Measurements from ENCODE around the gene MSRB3. TPM values are rescaled to one million over a fixed set of nuclear protein-coding genes. Genes with fewer than 3 reads are reported as not detected.

MSRB3 gene
- total RNA-seq, 6 experiments from 2014 or later, result 1.4 to 5.6 (median 2.6) TPM

- Histone ChIP-seq H3K4me1 (no peaks in the 10 kb centered on the region), H3K27me3 (no peaks in the 10 kb centered on the region), H3K9me3 (no peaks in the 10 kb centered on the region), H3K27ac (no peak overlapping the region), H3K4me3 (no peak overlapping the region), H3K36me3 (no peaks in the 10 kb centered on the region)
- TF ChIP-seq CTCF (IDR thresholded peaks at IDR 0.05), result no peak
- TF ChIP-seq POLR2A (IDR thresholded peaks at IDR 0.05), result no peak
- intact Hi-C loops (cut with DNase I), result no loop called here
- ATAC-seq (no peak), DNase-seq (no peak)
- 42% methylated on average over 1 of the region's 1 CpG for WGBS (ENCODE audit: insufficient coverage, low coverage, low lambda C conversion rate, missing lambda C conversion rate)
Observed at GRCh38 chr12:65432651-65433050, 154.2 kb downstream of the MSRB3 start.

- H3K36me3 ChIP-seq, result no peaks in the 10 kb centered on the region
- no peak overlapping the region for H3K4me3 ChIP-seq
- no peak for TF ChIP-seq POLR2A (IDR thresholded peaks at IDR 0.05)
- no peak for TF ChIP-seq CTCF (IDR thresholded peaks at IDR 0.05)
- WGBS (ENCODE audit: insufficient coverage, low coverage, low lambda C conversion rate, missing lambda C conversion rate), result 91% methylated on average over 3 of the region's 3 CpGs
- no peaks in the 10 kb centered on the region for H3K27me3 ChIP-seq
- DNase-seq (no peak), ATAC-seq (no peak)
- H3K27ac ChIP-seq, result no peak overlapping the region
- intact Hi-C loops (cut with DNase I), result no loop called here
- H3K4me1 ChIP-seq, result no peaks in the 10 kb centered on the region
- H3K9me3 ChIP-seq, result no peaks in the 10 kb centered on the region
Observed at GRCh38 chr12:65434737-65435136, 156.3 kb downstream of the MSRB3 start.

- Histone ChIP-seq H3K27me3 (no peaks in the 10 kb centered on the region), H3K27ac (no peak overlapping the region), H3K4me3 (no peak overlapping the region), H3K36me3 (no peaks in the 10 kb centered on the region), H3K9me3 (no peaks in the 10 kb centered on the region), H3K4me1 (no peaks in the 10 kb centered on the region)
- TF ChIP-seq POLR2A (IDR thresholded peaks at IDR 0.05) (no peak), CTCF (IDR thresholded peaks at IDR 0.05) (no peak)
- 55% methylated on average over 2 of the region's 2 CpGs for WGBS (ENCODE audit: insufficient coverage, low coverage, low lambda C conversion rate, missing lambda C conversion rate)
- ATAC-seq, result no peak
- DNase-seq, result no peak
- intact Hi-C loops (cut with DNase I), result no loop called here
Observed at GRCh38 chr12:65443038-65443437, 164.6 kb downstream of the MSRB3 start.

- Histone ChIP-seq H3K4me1 (no peaks in the 10 kb centered on the region), H3K27ac (no peak overlapping the region), H3K36me3 (no peaks in the 10 kb centered on the region), H3K9me3 (no peaks in the 10 kb centered on the region), H3K27me3 (no peaks in the 10 kb centered on the region), H3K4me3 (no peak overlapping the region)
- ATAC-seq, result no peak
- no peak for DNase-seq
- 75% methylated on average over 2 of the region's 2 CpGs for WGBS (ENCODE audit: insufficient coverage, low coverage, low lambda C conversion rate, missing lambda C conversion rate)
- TF ChIP-seq CTCF (IDR thresholded peaks at IDR 0.05) (no peak), POLR2A (IDR thresholded peaks at IDR 0.05) (no peak)
- intact Hi-C loops (cut with DNase I), result no loop called here
Observed at GRCh38 chr12:65444996-65445395, 166.5 kb downstream of the MSRB3 start.

- DNase-seq, result no peak
- Histone ChIP-seq H3K4me3 (no peak overlapping the region), H3K36me3 (no peaks in the 10 kb centered on the region), H3K4me1 (no peaks in the 10 kb centered on the region), H3K27ac (no peak overlapping the region), H3K9me3 (no peaks in the 10 kb centered on the region), H3K27me3 (no peaks in the 10 kb centered on the region)
- intact Hi-C loops (cut with DNase I), result no loop called here
- 75% methylated on average over 1 of the region's 1 CpG for WGBS (ENCODE audit: insufficient coverage, low coverage, low lambda C conversion rate, missing lambda C conversion rate)
- ATAC-seq, result no peak
- TF ChIP-seq CTCF (IDR thresholded peaks at IDR 0.05), result no peak
- TF ChIP-seq POLR2A (IDR thresholded peaks at IDR 0.05), result no peak
Observed at GRCh38 chr12:65446901-65447300, 168.4 kb downstream of the MSRB3 start.
